HFFc6 (cell line): Measurements from ENCODE around the gene URB2. TPM values are rescaled to one million over a fixed set of nuclear protein-coding genes. Genes with fewer than 3 reads are reported as not detected.

Experiments
- DNase-seq: peaks from one replicate; pipeline ENCODE4 v3.0.0-alpha.2; 2018
- H3K27ac Mint-ChIP-seq: 2 replicates; pipeline ENCODE4 v1.8.0; 2020; ENCODE audit warnings: mild to moderate bottlenecking, mixed read lengths
- H3K27me3 Mint-ChIP-seq: 2 replicates; pipeline ENCODE4 v1.8.0; 2021; ENCODE audit warnings: mild to moderate bottlenecking, moderate library complexity, mixed read lengths; ENCODE audit not compliant: insufficient read depth
- H3K36me3 Mint-ChIP-seq: 2 replicates; pipeline ENCODE4 v1.8.0; 2021; ENCODE audit warnings: low read depth, mixed read lengths
- H3K4me1 Mint-ChIP-seq: 2 replicates; pipeline ENCODE4 v1.8.0; 2020; ENCODE audit warnings: low read depth, mixed read lengths
- H3K4me3 Mint-ChIP-seq: 2 replicates; pipeline ENCODE4 v1.8.0; 2020; ENCODE audit warnings: mild to moderate bottlenecking, moderate library complexity, mixed read lengths
- H3K9me3 Mint-ChIP-seq: 2 replicates; pipeline ENCODE4 v1.8.0; 2020; ENCODE audit warnings: mild to moderate bottlenecking, mixed read lengths
- CTCF ChIP-seq: fragments of 200-600 bp; sonication (generic); IDR thresholded peaks from 2 replicates; pipeline ENCODE4 v1.5.0; 2021; ENCODE audit warnings: antibody characterized with exemption, mild to moderate bottlenecking
- total RNA-seq, 6 experiments: library from RNA; stranded (reverse); fragmentation: NEBNext Ultra II Directional; extraction: Animal tissue kit (Norgen Biotek cat#: 25700); gene quantifications; 2 replicates in 1 of 6; 3 replicates in 5 of 6; pipeline ENCODE4 v1.2.3, GENCODE V29; 2021

The URB2 gene
- total RNA-seq, 6 experiments from 2014 or later: 8.8 to 12.6 (median 9.8) TPM

DNA sequence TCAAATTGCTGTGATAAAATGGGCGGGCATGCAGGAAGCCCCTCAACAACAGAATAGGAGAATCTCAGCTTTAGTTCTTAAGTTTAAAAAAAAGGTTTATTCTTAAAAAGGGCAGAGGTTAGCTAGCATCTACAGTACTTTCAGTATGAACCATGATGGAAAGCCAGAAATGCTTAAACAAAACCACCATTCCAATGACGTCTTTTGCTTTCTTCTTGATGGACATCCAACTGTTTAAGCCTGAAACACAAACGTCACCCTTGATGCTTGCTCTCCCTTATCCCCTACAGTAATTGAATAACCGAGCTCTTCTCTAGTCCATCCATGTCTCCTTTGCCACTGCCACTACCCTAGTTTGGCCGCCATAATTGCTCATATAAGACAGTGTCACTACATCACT lies 25.8 kb upstream of the URB2 start:
- peaks cover 30% of the 10 kb centered on the region for H3K4me1 Mint-ChIP-seq
- DNase-seq: no peak
- peaks cover 39% of the 10 kb centered on the region for H3K36me3 Mint-ChIP-seq
- TF ChIP-seq CTCF: no peak
- H3K4me3 Mint-ChIP-seq: no peak overlapping the region
- no peaks in the 10 kb centered on the region for H3K9me3 Mint-ChIP-seq
- no peak overlapping the region; the same call in 1 of the 2 replicates for H3K27ac Mint-ChIP-seq
- H3K27me3 Mint-ChIP-seq: no peaks in the 10 kb centered on the region; the same call in 1 of the 2 replicates

DNA sequence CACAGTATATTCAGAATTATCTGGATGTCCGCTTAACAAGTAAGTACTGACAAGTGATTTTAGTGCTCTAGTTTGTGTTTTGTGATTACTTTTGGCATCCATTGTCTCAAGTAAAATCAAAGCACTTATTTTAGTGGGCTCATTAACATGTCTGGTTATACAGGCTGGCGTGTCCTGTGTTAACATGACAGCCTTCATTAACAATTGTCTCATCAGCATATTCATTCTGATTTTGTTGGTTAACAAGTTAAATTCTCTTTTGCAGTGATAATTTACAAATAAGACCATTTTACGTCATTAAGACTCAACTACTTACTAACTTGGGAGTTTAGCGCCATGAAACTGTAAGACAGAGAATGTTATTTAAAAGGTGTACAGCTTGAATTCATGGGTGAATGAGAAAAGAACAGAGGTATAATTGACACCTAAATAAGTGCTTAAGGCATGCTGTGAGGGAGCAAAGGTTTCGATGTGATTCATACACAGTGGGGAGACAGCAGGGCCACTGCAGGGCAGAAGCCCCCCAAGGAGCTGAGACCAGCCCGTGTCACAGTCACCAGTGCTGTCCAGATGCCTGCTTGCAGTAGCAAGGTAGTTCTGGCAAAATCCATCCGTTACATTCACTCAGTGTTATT lies 22.6 kb upstream of the URB2 start:
- no peak overlapping the region for H3K27ac Mint-ChIP-seq
- peaks cover 42% of the 10 kb centered on the region for H3K36me3 Mint-ChIP-seq
- TF ChIP-seq CTCF: no peak
- H3K9me3 Mint-ChIP-seq: no peaks in the 10 kb centered on the region
- H3K27me3 Mint-ChIP-seq: no peaks in the 10 kb centered on the region; the same call in 1 of the 2 replicates
- no peak for DNase-seq
- peaks cover 5% of the 10 kb centered on the region for H3K4me1 Mint-ChIP-seq
- H3K4me3 Mint-ChIP-seq: no peak overlapping the region

GRCh38 chr1:229607370-229607769 lies 18.7 kb upstream of the URB2 start:
- no peaks in the 10 kb centered on the region; the same call in 1 of the 2 replicates for H3K27me3 Mint-ChIP-seq
- no peak for TF ChIP-seq CTCF
- no peaks in the 10 kb centered on the region for H3K9me3 Mint-ChIP-seq
- no peaks in the 10 kb centered on the region for H3K4me1 Mint-ChIP-seq
- H3K27ac Mint-ChIP-seq: no peak overlapping the region
- peaks cover 24% of the 10 kb centered on the region for H3K36me3 Mint-ChIP-seq
- DNase-seq: no peak
- H3K4me3 Mint-ChIP-seq: no peak overlapping the region

- H3K36me3 Mint-ChIP-seq: peaks cover 29% of the 10 kb centered on the region
- no peaks in the 10 kb centered on the region for H3K4me1 Mint-ChIP-seq
Observed at GRCh38 chr1:229608590-229608989, 17.5 kb upstream of the URB2 start.

DNA sequence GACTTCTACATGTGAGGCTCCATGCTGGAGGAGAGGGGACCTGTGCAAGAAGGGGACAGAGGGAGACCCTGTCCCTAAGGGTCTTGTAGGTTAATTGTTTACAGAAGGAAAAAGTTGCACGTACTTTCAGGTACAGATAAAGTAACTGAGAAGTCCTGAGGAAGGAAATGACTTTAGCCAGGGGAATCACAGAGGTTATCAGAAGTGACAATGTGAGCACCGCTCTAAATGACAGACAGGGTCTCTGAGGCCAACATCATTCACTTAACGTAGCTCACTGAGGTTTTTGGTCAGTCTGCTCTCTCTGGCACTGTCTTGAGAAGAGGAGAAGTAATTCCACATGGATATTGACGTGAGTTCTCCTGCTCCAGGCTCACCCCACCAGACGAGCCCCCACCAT lies 12.1 kb upstream of the URB2 start:
- H3K4me1 Mint-ChIP-seq: peaks cover 13% of the 10 kb centered on the region
- no peak for DNase-seq
- no peaks in the 10 kb centered on the region; the same call in none of the 2 replicates for H3K27me3 Mint-ChIP-seq
- no peaks in the 10 kb centered on the region for H3K9me3 Mint-ChIP-seq
- H3K27ac Mint-ChIP-seq: no peak overlapping the region
- H3K4me3 Mint-ChIP-seq: no peak overlapping the region
- peaks cover 16% of the 10 kb centered on the region for H3K36me3 Mint-ChIP-seq
- TF ChIP-seq CTCF: no peak

More at GRCh38 chr1:229608590-229608989, 17.5 kb upstream of the URB2 start:
- Mint-ChIP-seq H3K4me3 (no peak overlapping the region), H3K27ac (no peak overlapping the region), H3K9me3 (no peaks in the 10 kb centered on the region), H3K27me3 (no peaks in the 10 kb centered on the region; the same call in 1 of the 2 replicates)
- DNase-seq: no peak
- TF ChIP-seq CTCF: no peak
